T-helper 2 cell (primary cell): ENCODE data around the gene ABL1.

Source experiments
- DNase-seq, 5 experiments: peaks; one replicate each; pipeline versions ENCODE4 v3.0.0 to v3.0.0-alpha.2; 2012 to 2022

The ABL1 gene

DNA sequence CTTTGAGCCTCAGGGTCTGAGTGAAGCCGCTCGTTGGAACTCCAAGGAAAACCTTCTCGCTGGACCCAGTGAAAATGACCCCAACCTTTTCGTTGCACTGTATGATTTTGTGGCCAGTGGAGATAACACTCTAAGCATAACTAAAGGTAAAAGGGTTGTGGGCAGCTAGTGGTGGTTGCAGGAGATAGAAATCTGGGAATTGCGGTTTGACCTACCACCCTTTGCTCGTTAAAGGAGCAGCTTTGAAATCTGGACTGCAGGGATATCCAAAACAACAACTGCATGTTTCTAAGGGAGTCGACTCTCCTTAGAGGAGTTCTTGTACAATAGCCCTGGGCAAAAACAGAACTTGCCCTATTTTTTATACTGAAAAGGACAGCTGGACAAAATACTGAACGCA is 19.0 kb downstream of the ABL1 start:
- DNase-seq = no peak

DNA sequence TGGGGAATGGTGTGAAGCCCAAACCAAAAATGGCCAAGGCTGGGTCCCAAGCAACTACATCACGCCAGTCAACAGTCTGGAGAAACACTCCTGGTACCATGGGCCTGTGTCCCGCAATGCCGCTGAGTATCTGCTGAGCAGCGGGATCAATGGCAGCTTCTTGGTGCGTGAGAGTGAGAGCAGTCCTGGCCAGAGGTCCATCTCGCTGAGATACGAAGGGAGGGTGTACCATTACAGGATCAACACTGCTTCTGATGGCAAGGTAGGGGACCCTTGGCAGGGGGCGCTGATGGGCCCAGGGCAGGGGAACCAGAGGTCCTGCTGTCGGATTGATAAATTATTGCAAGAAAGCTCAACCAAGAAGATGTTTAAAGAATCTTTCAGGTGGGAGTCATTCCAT is 19.8 kb downstream of the ABL1 start:
- no peak for DNase-seq

DNA sequence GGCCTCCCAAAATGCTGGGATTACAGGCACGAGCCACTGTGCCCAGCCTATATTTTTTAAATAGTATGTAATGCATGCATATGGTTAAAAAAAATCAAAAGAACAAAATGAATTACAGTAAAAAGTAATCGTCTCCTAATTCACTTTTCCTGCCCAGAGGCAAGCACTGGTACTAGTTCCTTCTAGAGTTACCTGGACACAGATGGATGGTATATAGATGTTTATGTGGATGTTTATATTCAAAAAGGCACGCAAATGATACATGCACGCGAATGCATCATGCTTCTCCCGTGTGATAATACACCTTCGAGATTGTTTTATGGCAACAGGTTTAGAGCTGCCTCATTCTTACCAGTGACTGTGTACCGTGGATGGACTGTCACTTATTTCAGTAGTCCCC is 21.4 kb downstream of the ABL1 start:
- no peak for DNase-seq

DNA sequence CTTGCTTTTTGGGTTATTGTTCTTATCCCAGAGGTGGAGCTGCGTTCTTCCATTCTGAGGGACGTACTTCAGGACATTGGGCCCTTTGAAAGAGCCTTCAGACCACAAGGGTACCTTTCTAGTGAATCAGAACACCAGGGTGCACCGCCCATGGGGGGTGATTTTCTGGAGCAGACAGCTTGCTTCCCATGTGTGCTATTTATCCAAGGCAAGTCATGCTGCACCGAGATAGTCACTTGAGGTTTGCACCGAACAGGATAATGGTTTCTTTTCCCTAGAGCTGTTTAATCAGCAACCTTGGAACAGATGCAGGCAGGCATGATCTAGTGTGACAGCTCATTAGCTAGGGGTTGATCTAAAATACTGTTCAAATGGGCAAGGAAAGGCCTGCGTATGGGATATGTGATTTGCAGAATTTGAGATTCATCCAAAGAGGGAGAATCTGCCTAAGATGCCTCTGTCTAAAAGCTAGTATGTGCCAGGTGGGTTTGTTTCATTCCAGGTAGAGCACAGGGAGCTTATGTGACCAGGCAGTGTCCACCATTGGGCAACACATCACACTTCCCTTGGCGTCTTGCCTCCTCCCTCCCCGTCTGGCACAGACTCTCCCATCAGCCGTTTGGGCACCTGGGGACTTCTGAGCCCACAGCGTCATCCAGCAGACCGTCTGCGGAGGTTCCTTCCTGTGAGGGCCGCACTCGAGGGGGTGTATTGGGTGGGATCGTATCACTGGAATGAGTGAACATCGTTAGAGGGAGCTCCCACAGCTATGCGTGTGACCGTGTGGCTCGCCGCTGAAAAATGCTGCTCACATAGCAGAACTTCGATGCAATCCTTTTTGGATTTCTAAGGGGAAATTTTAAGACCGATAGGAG is 23.0 kb downstream of the ABL1 start:
- no peak for DNase-seq

DNA sequence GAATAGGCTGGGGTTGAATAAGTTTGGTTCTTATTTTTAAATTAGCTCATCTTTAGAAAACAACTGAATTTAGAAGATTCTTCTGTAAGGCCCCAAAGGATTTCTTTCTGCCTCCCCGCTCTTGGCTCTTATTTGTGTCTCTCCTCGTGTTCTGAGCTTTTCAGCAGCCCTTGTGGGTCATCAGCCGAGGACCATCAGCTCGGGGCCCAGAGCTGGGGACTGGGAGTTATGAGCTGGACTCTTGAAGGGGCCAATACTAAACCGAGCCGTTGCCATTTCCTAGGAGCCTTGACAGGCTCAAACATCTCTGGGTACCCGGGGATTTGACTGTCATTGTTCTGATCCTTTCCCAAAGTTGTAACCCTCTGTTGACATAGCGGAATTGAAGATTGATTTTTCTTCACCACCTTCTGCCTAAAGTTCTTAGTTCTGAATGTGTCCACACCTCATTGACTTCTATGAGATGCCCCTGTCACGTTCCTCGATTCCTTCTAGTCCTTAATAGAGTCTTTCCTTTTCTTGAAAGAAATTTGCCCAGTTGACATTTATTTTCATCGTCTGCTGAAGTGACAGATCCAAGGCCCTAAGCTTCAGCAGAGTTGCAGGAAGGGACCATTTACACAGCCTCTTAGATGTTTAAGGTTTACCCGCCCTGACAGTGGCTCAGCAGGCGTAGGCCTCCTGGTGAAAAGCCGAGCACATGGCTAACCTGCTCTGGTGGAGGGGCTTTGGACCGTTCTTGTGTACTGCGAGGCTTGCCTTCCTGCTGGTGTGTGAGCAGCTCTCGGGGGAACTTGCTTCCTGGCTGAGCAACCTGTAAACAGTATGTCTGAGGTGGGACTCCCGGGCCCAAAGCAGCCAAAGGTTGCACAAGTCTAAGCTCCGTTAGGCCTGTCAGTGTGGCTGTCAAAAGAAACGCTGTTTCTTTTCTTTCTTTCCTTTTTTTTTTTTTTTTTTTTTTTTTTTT is 24.0 kb downstream of the ABL1 start:
- no peak for DNase-seq

DNA sequence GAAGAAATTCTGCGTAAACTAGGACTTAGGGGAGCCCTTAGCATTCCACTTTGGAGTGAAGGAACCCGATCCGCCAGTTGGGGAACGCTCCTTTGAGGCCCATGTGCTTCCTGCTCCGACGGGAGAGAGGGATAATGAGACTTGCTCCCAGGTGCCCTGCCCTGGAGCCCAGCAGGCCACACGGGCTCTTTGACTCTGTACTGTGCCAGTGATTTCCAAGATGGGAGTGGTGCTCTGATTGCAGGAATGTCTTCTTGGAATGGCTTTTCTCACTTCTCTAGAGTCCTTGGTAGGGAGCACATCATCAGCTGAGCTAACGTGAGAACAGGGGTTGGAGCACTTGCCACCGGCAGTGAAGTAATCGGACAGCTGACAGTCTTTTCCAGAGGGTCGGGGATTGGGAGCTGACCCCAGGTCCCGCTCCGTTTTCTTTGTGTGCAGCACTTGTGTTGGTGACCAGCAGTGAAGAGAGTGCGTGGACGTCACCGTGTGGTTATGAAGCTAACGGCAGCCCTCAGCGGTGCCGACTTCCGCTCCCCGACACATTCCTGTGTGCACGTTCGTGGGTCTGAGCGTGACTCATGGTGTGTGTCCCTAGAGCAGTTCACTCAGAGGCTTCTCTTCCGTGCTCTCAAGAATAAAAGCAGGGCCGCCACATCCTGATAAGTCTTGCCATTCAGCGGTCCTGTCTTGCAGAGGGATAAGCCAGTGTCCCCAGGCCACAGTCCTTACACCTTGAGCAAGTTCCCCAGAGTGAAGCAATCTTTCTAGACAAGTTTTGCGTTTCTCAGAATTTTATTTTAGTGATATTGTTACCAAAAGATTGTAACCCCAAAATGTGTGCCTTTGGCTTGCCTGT is 25.6 kb downstream of the ABL1 start:
- DNase-seq = no peak

DNA sequence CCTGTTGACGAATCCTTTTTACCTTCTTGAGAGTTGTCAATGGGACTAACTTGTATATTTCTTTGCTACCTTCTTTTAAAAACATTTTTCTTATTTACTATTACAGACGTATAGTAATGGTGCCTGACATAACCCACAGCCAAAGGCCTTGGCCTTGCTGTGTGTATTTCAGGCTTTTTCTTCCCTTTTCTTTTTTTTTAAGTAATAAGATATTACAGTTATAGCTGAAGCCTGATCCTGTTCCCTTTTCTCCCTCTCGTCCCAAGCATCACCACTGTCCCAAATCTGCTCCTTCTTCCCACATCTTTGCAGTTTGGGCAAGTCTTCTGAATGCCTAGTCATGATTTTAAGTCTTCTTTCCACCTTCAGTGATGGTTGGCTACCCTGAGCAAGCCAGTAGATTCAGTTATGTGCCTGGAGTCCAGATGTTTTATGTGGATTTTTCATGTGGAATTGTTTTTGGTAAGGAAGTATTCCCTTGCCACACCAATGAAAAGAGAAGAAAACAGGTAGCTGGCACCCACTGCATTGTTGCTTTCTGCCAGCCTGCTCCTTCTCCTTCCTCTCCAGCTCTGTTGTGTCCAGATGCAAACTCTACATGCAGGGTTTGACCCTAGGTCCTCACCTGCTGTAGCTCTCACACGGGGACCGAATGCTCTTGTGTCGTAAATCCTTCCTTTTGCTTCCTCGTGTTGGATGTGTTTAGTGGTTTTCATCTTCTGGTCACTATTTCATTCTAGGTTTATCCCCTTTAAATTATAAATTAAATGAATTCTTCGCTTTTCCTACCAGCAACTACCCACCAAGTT is 26.5 kb downstream of the ABL1 start:
- no peak for DNase-seq

DNA sequence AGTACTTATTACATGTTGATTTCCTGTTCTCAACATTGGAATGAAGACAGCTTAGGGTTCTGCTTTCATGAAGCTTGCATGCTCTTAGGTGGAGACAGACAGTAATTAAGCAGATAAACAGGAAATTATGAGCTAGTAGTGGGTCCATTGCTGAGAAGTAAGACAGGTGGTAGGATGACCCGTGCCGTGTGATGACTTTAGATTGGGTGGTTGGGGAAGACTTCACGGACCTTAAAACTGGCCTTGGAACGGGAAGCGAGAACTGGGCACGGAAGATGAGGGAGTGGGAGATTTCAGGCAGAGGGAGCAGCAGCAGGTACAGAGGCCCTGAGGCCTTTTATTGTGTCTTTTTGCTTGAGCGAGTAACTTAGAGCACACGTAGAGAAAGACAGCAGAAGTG is 27.2 kb downstream of the ABL1 start:
- DNase-seq = no peak

DNA sequence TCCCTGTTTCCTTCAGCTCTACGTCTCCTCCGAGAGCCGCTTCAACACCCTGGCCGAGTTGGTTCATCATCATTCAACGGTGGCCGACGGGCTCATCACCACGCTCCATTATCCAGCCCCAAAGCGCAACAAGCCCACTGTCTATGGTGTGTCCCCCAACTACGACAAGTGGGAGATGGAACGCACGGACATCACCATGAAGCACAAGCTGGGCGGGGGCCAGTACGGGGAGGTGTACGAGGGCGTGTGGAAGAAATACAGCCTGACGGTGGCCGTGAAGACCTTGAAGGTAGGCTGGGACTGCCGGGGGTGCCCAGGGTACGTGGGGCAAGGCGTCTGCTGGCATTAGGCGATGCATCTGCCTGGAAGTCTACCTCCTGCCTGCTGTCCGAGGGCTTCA is 27.7 kb downstream of the ABL1 start:
- no peak for DNase-seq

DNA sequence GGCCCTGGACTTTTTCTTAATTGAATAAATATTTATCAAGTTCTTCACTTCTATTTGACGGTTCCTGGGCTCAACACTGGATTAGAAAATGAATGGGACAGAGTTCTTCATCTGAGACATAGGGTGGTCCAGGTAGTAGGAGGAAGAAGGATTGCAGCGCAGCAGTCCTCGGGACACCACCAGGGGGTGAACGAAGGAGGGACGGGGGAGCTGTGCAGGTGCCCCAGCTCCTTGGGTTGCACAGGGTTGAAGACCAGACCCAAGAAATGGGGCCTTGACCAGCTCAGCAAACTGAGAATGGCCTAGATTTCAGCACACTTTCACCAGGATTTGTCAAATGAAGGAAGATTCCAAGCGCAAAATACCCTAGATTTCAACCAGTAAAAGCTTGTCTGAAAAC is 29.5 kb downstream of the ABL1 start:
- no peak for DNase-seq

DNA sequence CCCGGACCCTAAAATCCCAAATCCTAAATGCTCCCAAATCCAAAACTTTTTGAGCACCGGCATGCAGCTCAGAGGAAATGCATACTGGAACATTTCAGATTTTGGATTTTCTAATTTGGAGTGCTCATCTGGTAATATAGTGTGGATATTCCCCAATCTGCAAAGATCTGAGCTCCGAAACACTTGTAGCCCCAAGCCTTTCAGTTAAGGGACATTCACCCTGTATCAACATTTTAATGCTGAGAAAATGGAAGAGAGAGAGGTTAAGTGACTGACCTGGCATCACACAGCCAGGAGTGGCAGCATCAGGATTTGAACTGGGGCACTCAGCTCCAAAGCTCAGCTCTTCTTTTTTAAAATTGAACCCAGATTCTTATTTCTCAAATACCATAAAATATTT is 30.9 kb downstream of the ABL1 start:
- no peak for DNase-seq

DNA sequence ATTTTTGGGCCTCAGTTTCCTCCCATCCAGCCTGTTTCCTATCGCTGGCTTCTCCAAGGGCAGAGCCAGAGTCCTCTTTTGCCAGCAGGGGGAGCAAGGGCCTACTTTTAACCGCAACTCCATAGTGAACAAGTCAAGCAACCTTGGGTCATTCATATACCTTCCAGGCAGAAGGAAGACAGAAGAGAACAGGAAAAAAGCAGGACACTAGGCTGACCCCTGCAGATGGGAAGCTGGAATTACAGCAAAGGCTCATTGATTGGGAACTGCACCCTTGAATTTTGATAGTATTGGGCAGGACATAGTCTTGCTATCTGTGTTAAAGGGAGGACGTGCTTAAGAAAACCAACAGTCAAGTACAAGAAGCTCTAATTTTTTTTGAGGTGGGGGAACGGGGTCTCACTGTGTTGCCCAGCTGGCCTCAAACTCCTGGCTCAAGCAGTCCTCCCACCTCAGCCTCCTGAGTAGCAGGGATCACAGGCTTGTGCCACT is 31.5 kb downstream of the ABL1 start:
- peak in 4 of 5 experiments; percentile 6 to 51 (median 30) for DNase-seq

DNA sequence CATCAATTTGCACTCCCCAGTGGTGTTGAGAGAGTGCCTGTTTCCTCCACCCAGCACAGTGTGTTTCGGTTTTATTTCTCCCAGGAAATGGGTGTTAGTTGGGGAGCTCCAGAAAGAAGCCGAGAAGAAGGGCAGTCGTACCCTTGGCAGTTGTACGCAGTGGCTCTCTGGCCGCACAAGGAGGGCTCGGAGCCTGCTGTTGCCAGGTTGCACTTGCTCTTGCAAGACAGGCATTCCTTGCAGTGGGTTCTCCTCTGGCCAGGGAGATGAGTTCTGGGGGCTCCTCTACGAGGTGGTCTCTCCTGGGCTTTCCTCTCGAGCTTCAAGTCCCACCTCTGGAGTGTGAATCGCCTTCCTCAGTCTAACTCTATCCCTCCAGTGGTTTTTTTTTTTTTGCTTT is 32.5 kb downstream of the ABL1 start:
- no peak for DNase-seq

DNA sequence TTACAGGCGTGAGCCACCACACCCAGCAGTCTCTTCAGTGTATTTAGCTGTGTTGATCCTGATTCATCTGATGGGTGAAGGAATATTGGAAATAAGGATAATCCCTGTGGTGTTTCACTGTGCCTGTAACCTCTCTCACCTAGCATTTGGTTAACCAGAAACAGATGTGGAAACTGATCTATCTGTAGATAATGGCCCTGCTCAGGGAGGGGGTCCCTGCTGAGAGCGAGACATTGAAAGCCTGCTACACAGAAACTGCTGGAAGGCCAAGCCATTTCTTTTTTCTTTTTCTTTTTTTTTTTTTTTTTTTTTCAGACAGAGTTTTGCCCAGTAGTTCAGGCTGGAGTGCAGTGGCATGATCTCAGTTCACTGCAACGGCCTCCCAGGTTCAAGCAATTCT is 33.2 kb downstream of the ABL1 start:
- no peak for DNase-seq

DNA sequence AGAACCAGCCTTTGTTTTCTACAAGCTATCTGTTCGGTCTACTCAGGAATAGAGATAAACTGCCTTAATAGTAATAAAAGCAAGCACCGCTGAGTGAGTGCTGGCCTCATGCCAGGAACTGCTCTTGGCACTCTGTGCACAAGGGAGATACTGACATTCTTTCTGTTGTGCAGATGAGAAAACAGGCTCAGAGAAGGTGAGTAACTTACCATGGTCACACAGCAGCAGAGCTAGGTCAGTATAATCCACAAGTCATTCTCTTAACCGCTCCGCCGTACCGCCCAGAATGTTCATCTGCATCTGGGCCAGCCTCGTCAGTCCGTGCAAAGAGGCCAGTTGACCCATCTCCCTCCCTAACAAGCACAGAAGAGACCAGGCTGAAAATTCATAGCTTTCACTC is 34.2 kb downstream of the ABL1 start:
- DNase-seq = no peak

DNA sequence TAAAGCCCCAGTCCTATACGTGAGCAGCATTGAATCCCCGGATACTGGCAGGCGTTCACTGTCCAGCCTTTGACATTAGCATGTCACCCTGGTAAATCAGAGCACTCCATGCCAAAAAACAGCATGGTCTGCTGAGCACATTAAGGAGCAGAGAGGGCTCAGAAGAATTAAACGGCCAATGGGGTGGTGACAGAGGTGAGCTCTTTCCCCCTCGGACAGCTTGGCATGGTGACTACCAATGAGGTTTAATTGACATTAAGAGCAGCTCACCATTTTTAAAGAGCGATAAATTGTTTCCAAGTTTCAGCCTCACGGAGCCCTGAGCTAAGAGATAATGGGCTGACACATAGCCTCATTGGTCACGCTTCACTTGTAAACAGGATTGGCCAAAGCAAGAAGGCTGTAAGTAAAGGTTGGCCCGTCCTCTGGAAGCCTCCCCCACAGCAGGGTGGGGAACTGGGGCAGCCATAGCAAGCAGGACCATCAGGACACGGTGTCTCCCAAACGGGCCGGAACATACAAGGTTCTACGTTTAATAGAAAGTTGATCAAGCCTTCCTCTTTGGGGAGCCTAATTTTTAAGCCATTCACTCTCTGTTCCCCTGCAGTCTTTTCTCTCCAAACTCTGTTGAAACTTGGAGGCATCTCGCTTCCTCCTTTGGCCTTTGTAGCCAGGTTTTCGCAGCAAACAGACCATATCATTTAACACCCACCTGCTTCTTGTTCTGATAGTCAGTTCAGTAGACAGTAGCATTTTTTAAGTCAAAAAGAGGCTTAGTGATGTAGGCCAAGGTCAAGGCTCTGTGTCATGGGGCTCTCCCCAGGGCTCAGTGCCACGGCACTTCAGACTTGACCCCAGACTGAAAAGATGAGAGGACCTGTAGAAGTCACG is 35.7 kb downstream of the ABL1 start:
- no peak for DNase-seq

DNA sequence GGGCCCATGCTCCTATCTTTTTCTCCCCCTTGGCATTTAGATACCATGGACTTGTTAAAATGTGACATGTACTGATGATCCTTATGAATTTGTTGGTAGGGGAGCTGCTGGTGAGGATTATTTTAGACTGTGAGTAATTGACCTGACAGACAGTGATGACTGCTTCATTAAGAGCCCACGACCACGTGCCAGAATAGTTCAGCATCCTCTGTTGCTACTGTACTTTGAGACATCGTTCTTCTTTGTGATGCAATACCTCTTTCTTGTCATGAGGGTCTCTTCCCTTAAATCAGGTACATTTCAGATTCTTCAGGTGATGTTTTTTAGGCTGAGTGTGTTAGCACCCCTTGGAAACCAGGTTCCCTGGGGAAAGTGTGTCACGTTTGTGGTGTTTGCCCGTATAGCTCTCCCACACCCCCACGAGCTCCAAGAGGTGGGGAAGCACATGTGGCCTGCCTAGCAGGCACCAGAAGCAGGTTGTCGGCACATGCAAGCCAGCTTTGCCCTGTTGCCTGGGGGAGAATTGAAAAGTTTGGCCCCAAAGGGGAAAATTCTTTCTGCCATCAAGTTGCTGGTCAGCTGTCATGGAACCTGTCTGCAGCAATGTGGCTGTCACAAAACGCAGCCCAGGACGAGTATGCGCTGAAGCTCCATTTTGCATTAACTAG is 36.5 kb downstream of the ABL1 start:
- no peak for DNase-seq

DNA sequence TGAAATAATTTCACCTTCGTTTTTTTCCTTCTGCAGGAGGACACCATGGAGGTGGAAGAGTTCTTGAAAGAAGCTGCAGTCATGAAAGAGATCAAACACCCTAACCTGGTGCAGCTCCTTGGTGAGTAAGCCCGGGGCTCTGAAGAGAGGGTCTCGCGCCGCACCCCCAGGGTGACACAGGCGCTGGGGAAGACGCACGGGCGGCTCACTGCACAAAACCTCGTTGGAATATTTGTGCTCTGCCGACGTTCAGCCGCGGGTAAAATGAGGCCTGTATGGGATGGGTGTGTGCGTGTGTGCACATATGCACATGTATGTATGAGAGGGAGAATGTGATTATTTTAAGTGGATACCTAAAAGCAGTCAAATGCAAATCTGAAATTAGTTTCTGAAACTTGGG is 37.0 kb downstream of the ABL1 start:
- no peak for DNase-seq

DNA sequence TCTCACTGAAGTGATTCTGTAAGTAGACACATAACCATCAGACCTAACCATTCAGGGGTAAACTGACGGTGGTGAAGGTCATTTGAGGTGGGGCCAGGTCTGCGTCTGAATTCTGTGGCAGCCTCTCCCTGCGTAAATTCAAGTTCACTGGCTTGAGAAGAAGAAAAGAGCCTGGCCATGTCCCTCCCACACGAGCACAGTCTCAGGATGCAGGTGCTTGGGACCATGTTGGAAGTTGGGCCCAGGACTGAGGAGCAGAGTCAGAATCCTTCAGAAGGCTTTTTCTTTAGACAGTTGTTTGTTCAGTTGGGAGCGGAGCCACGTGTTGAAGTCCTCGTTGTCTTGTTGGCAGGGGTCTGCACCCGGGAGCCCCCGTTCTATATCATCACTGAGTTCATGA is 37.5 kb downstream of the ABL1 start:
- no peak for DNase-seq

DNA sequence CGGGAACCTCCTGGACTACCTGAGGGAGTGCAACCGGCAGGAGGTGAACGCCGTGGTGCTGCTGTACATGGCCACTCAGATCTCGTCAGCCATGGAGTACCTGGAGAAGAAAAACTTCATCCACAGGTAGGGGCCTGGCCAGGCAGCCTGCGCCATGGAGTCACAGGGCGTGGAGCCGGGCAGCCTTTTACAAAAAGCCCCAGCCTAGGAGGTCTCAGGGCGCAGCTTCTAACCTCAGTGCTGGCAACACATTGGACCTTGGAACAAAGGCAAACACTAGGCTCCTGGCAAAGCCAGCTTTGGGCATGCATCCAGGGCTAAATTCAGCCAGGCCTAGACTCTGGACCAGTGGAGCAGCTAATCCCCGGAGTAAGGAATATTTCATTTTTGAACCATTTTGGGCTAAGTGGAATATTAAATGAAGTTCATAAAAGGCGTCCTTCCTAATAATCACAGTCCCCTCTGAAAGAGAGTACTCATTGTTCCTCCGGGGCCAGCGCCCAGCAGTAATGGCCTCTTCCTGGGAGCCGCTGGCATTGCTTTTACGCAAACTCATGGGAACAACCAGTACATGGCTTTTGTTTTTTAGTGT is 38.0 kb downstream of the ABL1 start:
- no peak for DNase-seq
